ENCODE measurements around the gene ADAMTSL3. TPM values are rescaled to one million over a fixed set of nuclear protein-coding genes. Genes with fewer than 3 reads are reported as not detected.

ADAMTSL3 gene
- total RNA-seq, 1 donor: 2.0 TPM

- no peak for TF ChIP-seq CTCF (IDR thresholded peaks at IDR 0.05; ENCODE audit: insufficient read depth, low read length)
- DNase-seq (ENCODE audit: low read depth): peak; percentile 99
- no peak overlapping the region for H3K4me3 ChIP-seq (ENCODE audit: low read depth, low read length)
These were observed 189.5 kb downstream of the ADAMTSL3 start for GRCh38 chr15:83843471-83843871.

- no peak for TF ChIP-seq CTCF (IDR thresholded peaks at IDR 0.05; ENCODE audit: insufficient read depth, low read length)
- no peak overlapping the region for H3K4me3 ChIP-seq (ENCODE audit: low read depth, low read length)
- DNase-seq (ENCODE audit: low read depth): peak; percentile 67
These were observed 190.8 kb downstream of the ADAMTSL3 start for GRCh38 chr15:83844742-83845141.

- H3K4me3 ChIP-seq (ENCODE audit: low read depth, low read length): no peak overlapping the region
- peak; percentile 98 for DNase-seq (ENCODE audit: low read depth)
- TF ChIP-seq CTCF (IDR thresholded peaks at IDR 0.05; ENCODE audit: insufficient read depth, low read length): no peak
These were observed 191.3 kb downstream of the ADAMTSL3 start for GRCh38 chr15:83845230-83845629.

GRCh38 chr15:83846847-83847246 lies 192.9 kb downstream of the ADAMTSL3 start:
- DNase-seq (ENCODE audit: low read depth): peak; percentile 75
- TF ChIP-seq CTCF (IDR thresholded peaks at IDR 0.05; ENCODE audit: insufficient read depth, low read length): no peak
- no peak overlapping the region for H3K4me3 ChIP-seq (ENCODE audit: low read depth, low read length)

- H3K4me3 ChIP-seq (ENCODE audit: low read depth, low read length): no peak overlapping the region
- DNase-seq (ENCODE audit: low read depth): peak; percentile 94
- no peak for TF ChIP-seq CTCF (IDR thresholded peaks at IDR 0.05; ENCODE audit: insufficient read depth, low read length)
These were observed 194.6 kb downstream of the ADAMTSL3 start for GRCh38 chr15:83848315-83849050.

- no peak for TF ChIP-seq CTCF (IDR thresholded peaks at IDR 0.05; ENCODE audit: insufficient read depth, low read length)
- DNase-seq (ENCODE audit: low read depth): no peak
- no peak overlapping the region for H3K4me3 ChIP-seq (ENCODE audit: low read depth, low read length)
These were observed 196.1 kb downstream of the ADAMTSL3 start for GRCh38 chr15:83850015-83850414.

Data from fibroblast of the aortic adventitia (primary cell).